HFFc6 (cell line): Measurements from ENCODE around the gene STK38L. TPM values are rescaled to one million over a fixed set of nuclear protein-coding genes. Genes with fewer than 3 reads are reported as not detected.
A peak's percentile ranks its signal among the peaks of the same experiment; 100 is the strongest.

Experiments
- DNase-seq: peaks from one replicate; pipeline ENCODE4 v3.0.0-alpha.2; 2018
- H3K27ac Mint-ChIP-seq: 2 replicates; pipeline ENCODE4 v1.8.0; 2020; ENCODE audit warnings: mild to moderate bottlenecking, mixed read lengths
- H3K27me3 Mint-ChIP-seq: 2 replicates; pipeline ENCODE4 v1.8.0; 2021; ENCODE audit warnings: mild to moderate bottlenecking, moderate library complexity, mixed read lengths; ENCODE audit not compliant: insufficient read depth
- H3K36me3 Mint-ChIP-seq: 2 replicates; pipeline ENCODE4 v1.8.0; 2021; ENCODE audit warnings: low read depth, mixed read lengths
- H3K4me1 Mint-ChIP-seq: 2 replicates; pipeline ENCODE4 v1.8.0; 2020; ENCODE audit warnings: low read depth, mixed read lengths
- H3K4me3 Mint-ChIP-seq: 2 replicates; pipeline ENCODE4 v1.8.0; 2020; ENCODE audit warnings: mild to moderate bottlenecking, moderate library complexity, mixed read lengths
- H3K9me3 Mint-ChIP-seq: 2 replicates; pipeline ENCODE4 v1.8.0; 2020; ENCODE audit warnings: mild to moderate bottlenecking, mixed read lengths
- total RNA-seq, 6 experiments: library from RNA; stranded (reverse); fragmentation: NEBNext Ultra II Directional; extraction: Animal tissue kit (Norgen Biotek cat#: 25700); gene quantifications; 2 replicates in 1 of 6; 3 replicates in 5 of 6; pipeline ENCODE4 v1.2.3, GENCODE V29; 2021
- TF ChIP-seq, protein P1 (sequence below): fragments of 200-600 bp; sonication (generic); IDR thresholded peaks from 2 replicates; pipeline ENCODE4 v1.5.0; 2021; ENCODE audit warnings: antibody characterized with exemption, mild to moderate bottlenecking

STK38L gene
- total RNA-seq, 6 experiments from 2014 or later = 8.2 to 12.6 (median 10.9) TPM

DNA sequence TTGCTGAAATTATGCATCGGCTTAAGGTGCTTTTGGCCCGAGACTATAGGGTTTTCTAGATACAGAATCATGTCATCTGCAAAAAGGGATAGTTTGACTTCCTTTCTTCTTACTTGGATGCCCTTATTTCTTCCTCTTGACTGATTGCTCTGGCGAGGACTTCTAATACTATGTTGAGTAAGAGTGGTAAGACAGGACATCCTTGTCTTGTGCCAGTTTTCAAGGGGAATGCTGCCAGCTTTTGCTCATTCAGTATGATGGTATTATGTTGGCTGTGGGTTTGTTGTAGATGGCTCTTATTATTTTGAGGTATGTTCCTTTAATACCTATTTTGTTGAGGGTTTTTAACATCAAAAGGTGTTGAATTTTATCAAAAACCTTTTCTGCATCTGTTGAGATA lies 96.9 kb downstream of the STK38L start:
- Mint-ChIP-seq H3K4me3 (no peak overlapping the region), H3K27me3 (no peaks in the 10 kb centered on the region; the same call in 1 of the 2 replicates), H3K4me1 (peaks cover 93% of the 10 kb centered on the region), H3K27ac (peak overlapping the region; percentile 22; the same call in 1 of the 2 replicates), H3K36me3 (peaks cover 26% of the 10 kb centered on the region), H3K9me3 (no peaks in the 10 kb centered on the region; the same call in 1 of the 2 replicates)
- TF ChIP-seq, protein P1, sequence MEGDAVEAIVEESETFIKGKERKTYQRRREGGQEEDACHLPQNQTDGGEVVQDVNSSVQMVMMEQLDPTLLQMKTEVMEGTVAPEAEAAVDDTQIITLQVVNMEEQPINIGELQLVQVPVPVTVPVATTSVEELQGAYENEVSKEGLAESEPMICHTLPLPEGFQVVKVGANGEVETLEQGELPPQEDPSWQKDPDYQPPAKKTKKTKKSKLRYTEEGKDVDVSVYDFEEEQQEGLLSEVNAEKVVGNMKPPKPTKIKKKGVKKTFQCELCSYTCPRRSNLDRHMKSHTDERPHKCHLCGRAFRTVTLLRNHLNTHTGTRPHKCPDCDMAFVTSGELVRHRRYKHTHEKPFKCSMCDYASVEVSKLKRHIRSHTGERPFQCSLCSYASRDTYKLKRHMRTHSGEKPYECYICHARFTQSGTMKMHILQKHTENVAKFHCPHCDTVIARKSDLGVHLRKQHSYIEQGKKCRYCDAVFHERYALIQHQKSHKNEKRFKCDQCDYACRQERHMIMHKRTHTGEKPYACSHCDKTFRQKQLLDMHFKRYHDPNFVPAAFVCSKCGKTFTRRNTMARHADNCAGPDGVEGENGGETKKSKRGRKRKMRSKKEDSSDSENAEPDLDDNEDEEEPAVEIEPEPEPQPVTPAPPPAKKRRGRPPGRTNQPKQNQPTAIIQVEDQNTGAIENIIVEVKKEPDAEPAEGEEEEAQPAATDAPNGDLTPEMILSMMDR = no peak
- DNase-seq = no peak

DNA sequence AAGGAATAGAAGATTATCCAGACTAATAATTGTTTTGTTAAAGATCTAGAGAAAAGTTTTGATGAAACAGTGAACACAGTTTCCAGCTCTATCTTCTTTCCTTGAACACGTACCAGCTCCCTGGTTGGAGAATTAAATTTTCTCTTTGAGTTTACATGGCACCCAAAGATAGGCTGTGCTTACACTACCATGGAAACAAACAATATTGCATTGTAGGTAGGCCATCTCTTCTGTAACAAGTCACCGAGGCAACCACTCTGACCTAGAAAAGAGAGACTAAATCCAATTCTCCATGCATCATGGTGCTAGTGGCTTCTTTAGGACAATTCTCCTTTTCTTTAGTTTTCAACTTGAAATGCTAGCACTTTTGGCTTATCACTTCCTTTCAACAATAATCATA lies 98.5 kb downstream of the STK38L start:
- DNase-seq = peak; percentile 32
- Mint-ChIP-seq H3K4me1 (peaks cover 94% of the 10 kb centered on the region), H3K4me3 (peak overlapping the region; percentile 76), H3K27me3 (no peaks in the 10 kb centered on the region; the same call in 1 of the 2 replicates), H3K36me3 (peaks cover 26% of the 10 kb centered on the region), H3K27ac (peak overlapping the region; percentile 99), H3K9me3 (no peaks in the 10 kb centered on the region; the same call in 1 of the 2 replicates)
- TF ChIP-seq, protein P1 = no peak

DNA sequence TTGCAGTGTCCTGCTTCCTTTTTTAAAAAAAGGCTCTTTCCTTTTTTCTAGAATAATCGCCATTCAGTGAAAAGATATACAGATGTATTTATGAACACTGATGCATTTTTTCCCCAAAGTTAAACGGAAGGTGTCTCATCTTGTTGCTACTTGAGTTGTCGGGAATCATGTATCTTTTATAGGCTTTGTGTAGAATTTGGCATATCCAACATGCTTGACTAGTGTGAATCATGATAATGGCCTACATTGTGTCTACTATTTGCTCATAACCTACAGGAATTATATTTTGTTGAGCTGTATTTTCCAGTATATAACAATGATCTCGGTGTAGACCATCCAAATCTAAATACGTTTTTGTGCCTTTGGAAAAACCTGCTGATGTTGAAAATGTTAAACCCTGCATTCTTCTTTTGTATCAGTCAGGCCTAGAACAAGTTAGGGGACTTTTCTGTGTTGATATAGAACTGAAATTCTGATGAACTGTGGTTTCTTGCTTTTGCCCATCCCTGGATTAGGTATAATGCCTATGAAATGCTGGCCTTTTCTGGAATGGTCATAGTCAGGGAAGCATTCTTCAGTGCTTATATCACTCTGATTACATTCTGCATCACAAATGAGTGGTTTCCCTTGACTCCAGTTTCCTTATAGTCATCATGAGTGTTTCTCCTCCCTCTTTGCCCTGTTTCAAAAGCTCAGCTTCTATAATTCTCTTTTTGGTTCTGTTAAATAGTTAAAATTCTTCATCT lies 99.3 kb downstream of the STK38L start:
- Mint-ChIP-seq H3K4me3 (peak overlapping the region; percentile 76), H3K4me1 (peaks cover 87% of the 10 kb centered on the region), H3K27ac (peak overlapping the region; percentile 99), H3K9me3 (no peaks in the 10 kb centered on the region; the same call in 1 of the 2 replicates), H3K36me3 (peaks cover 26% of the 10 kb centered on the region), H3K27me3 (no peaks in the 10 kb centered on the region; the same call in 1 of the 2 replicates)
- TF ChIP-seq, protein P1 = no peak
- DNase-seq = peak; percentile 94

DNA sequence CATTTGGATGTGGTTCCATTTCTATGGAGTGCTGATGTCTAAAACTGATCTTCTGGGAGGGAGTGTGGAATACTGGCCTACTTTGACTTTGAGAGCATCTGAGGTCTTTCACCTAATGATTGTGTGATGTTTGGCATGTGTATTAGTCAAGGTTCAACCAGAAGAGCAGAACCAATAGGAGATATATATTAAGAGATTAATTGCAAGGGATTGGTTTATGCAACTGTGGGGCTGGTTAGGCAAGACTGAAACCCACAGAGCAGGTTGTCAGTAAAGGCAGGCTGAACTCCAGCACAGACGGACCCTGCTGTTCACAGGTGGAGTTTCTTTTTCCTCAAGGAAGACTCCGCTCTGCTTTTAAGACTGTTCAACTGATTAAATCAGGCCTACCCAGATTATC lies 100.2 kb downstream of the STK38L start:
- Mint-ChIP-seq H3K9me3 (no peaks in the 10 kb centered on the region; the same call in 1 of the 2 replicates), H3K27ac (peak overlapping the region; percentile 99), H3K4me1 (peaks cover 86% of the 10 kb centered on the region), H3K4me3 (peak overlapping the region; percentile 76), H3K36me3 (peaks cover 19% of the 10 kb centered on the region), H3K27me3 (no peaks in the 10 kb centered on the region; the same call in 1 of the 2 replicates)
- TF ChIP-seq, protein P1 = no peak
- DNase-seq = no peak

DNA sequence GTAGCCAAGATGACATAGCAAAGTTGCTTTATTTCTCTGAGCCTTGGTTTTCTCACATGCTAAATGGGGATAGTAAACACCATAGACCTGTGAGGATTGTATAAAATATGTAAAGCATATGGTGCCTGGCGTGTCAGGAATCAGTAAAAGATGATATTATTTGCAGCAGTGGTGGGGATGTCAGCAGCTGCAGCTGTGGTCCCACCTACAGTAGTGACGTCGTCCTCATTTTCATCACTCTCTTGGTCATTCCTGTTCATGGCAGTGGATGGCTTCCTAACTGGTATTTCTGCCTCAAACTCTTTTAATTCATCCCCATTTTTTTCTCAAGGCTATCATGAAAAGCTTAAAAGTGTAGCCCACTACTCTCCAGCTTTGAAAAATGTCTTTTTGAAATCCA lies 100.7 kb downstream of the STK38L start:
- peaks cover 14% of the 10 kb centered on the region for H3K36me3 Mint-ChIP-seq
- no peaks in the 10 kb centered on the region for H3K27me3 Mint-ChIP-seq
- H3K9me3 Mint-ChIP-seq = no peaks in the 10 kb centered on the region; the same call in 1 of the 2 replicates
- no peak for DNase-seq
- H3K27ac Mint-ChIP-seq = peak overlapping the region; percentile 99
- H3K4me3 Mint-ChIP-seq = no peak overlapping the region; the same call in 1 of the 2 replicates
- TF ChIP-seq, protein P1 = no peak
- peaks cover 82% of the 10 kb centered on the region for H3K4me1 Mint-ChIP-seq
